Adipocyte (in vitro differentiated cells): Measurements from ENCODE around the gene PHF21A.
A peak's percentile ranks its signal among the peaks of the same experiment; 100 is the strongest.

Experiments used
- DNase-seq: peaks from one replicate; pipeline ENCODE4 v3.0.0-alpha.2; 2015; ENCODE audit warnings: low read depth
- H3K27me3 ChIP-seq: replicated peaks from 2 replicates; pipeline ENCODE4 v1.7.0; 2013; ENCODE audit warnings: mild to moderate bottlenecking, low read length, moderate library complexity; ENCODE audit not compliant: control insufficient read depth, insufficient read depth
- H3K36me3 ChIP-seq: 2 replicates; pipeline ENCODE4 v1.7.0; 2013; ENCODE audit warnings: low read length, mild to moderate bottlenecking, moderate library complexity; ENCODE audit not compliant: control insufficient read depth, insufficient read depth, severe bottlenecking
- H3K4me1 ChIP-seq: 2 replicates; pipeline ENCODE4 v1.7.0; 2013; ENCODE audit warnings: mild to moderate bottlenecking, low read length, moderate library complexity; ENCODE audit not compliant: control insufficient read depth, insufficient read depth
- H3K4me3 ChIP-seq: 2 replicates; pipeline ENCODE4 v1.7.0; 2013; ENCODE audit warnings: mild to moderate bottlenecking, low read length, moderate library complexity
- H3K9ac ChIP-seq: 2 replicates; pipeline ENCODE4 v1.7.0; 2013; ENCODE audit warnings: mild to moderate bottlenecking, low read length, moderate library complexity
- H3K9me3 ChIP-seq: 2 replicates; pipeline ENCODE4 v1.7.0; 2013; ENCODE audit warnings: mild to moderate bottlenecking, low read length, moderate library complexity; ENCODE audit not compliant: control insufficient read depth

Gene PHF21A

DNA sequence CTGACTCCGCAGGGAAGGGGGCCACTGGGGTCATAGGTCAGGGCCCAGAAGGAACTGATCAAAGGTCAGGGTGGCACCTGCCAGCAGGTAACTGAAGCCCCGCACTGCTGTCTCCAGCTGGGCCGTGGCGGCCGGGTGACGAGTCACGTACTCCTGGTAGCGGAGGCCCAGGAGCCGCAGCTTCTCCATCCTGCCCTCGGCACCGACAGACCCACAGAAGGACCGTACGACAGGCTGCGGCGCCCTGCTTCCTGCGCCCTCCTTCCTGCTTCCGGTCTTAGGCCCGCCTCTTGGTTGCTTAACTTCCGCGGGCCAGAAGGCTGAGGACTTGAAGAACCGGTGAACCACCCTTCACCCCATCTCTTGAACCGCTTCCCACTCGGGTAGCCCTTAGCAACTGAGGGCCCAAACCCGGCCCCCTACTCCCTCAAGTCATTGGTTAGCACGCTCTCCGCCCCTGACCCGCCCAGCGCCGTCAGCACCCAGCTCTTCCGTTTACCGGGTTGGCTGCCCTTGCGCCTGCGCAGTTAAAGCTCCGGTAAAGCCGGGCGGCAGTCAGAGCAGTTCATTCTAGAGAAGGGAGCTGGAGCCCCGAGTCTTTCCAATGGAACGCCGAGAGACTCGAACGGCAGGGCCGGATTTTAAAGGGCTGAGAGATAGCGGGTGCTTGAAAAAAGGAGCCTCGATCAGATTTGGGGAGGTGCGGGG, 203.5 kb downstream of the PHF21A start, which contains the start of gene PEX16:
TSS of gene PEX16 (minus strand) at position 255 of the 708 bp plus-strand sequence. CDS start at position 189, 66 bp downstream.
- H3K4me3 ChIP-seq: peak within 1 kb of the TSS; percentile 100
- H3K9ac ChIP-seq: peak within 1 kb of the TSS; percentile 100
- no peaks in the 10 kb centered on the region for H3K9me3 ChIP-seq
- H3K4me1 ChIP-seq: peaks cover 12% of the 10 kb centered on the region
- peaks cover 31% of the 10 kb centered on the region for H3K36me3 ChIP-seq
- peak; percentile 100 for DNase-seq
- no peaks in the 10 kb centered on the region for H3K27me3 ChIP-seq

DNA sequence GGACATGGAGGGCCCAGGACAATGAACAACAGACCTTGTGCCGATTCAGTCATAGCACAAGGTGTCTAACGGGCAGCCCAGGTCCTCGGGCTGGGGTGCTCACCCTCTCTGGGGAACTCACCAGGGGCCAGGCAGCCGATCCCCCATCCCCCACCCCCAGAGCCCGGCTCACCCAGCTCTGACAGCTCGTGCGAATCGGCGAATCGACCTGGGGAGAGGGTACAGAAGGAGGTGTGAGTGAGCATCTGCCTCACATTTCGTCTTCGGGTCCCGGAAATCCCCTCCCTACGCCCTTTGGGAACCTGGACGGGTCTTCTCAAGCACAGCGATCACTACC, 204.0 kb downstream of the PHF21A start:
- Histone ChIP-seq H3K36me3 (peaks cover 31% of the 10 kb centered on the region), H3K4me3 (peak overlapping the region; percentile 100), H3K9ac (peak overlapping the region; percentile 100), H3K4me1 (peaks cover 12% of the 10 kb centered on the region), H3K27me3 (no peaks in the 10 kb centered on the region), H3K9me3 (no peaks in the 10 kb centered on the region)
- peak; percentile 21 for DNase-seq

DNA sequence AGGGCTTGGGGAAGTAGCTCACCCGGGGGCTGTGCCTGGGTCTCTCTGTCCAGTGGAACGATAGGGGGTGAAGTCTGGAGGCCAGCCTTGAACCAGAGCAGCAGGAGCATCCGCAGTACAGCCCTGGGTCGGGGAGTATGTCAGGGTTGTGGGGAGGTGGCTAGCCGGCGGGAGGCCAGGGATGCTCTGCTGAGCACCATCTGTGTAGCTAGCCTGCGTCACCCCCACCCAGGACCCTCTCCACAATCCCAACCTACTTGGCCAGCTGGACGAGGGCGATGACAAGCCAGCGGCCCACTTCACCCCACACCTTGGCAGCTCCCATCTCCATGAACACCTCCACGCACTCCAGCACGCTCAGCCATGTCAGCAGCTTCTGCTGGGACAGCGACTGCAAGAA, 205.8 kb downstream of the PHF21A start:
- peaks cover 12% of the 10 kb centered on the region for H3K4me1 ChIP-seq
- no peak for DNase-seq
- no peaks in the 10 kb centered on the region for H3K27me3 ChIP-seq
- peaks cover 47% of the 10 kb centered on the region for H3K36me3 ChIP-seq
- H3K9me3 ChIP-seq: no peaks in the 10 kb centered on the region
- H3K4me3 ChIP-seq: no peak overlapping the region
- no peak overlapping the region for H3K9ac ChIP-seq

DNA sequence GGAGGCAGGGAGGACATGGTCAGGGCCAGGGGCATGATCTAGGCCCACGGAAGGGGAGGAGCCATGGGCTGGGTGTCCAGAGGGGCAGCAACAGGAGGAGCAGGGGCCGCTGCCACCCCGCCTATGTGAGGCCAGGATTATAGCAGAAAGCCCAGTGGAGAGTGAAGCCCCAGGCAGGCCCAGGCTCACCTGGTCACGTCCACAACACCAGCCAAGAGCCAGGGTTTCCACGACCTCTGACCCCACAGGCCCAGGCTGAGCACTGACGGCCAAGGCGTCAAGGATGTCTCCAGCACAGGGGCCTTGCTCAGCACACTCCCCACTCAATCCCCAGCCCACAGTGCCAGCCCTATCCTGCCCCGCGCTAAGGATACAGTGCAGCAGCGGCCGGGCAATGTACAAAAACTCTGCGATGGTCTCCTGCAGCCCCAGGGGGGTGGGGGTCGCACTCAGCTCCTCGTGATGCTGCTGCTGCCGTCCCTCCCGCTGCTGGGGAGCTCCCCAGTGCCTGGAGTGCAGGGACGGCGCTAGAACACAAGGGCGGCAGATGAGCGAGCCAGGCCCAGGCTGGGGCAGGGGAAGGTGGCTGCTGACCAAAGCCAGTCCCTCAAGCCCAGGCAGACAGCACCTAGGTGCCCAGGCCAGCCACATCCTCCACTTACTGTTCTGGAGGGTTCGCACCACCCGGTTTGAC, 207.2 kb downstream of the PHF21A start:
- H3K4me3 ChIP-seq: no peak overlapping the region
- no peaks in the 10 kb centered on the region for H3K9me3 ChIP-seq
- DNase-seq: no peak
- no peaks in the 10 kb centered on the region for H3K27me3 ChIP-seq
- peaks cover 12% of the 10 kb centered on the region for H3K4me1 ChIP-seq
- peaks cover 57% of the 10 kb centered on the region for H3K36me3 ChIP-seq
- H3K9ac ChIP-seq: no peak overlapping the region

DNA sequence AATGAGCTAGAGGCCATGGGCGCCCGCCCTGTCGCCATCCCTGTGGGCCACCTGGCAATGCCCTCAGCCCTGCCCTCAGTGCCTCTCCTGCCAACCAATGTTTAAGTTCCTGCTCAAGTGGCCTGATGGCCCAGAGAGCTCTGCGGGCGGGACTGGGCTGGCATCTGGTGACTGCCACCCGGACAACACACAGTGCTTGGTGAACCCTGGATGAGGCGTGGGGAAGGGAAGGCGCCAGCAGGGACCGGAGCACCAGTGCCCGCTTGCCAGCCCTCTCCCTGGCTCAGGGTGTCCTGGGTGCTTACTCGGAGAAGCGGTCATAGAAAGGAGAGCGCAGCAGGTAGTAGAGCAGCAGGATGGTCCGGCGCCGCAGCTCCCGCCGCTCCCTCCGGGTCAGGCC, 207.7 kb downstream of the PHF21A start:
- H3K9me3 ChIP-seq: no peaks in the 10 kb centered on the region
- H3K4me1 ChIP-seq: peaks cover 13% of the 10 kb centered on the region
- H3K27me3 ChIP-seq: no peaks in the 10 kb centered on the region
- no peak overlapping the region for H3K9ac ChIP-seq
- DNase-seq: no peak
- no peak overlapping the region for H3K4me3 ChIP-seq
- peaks cover 57% of the 10 kb centered on the region for H3K36me3 ChIP-seq

DNA sequence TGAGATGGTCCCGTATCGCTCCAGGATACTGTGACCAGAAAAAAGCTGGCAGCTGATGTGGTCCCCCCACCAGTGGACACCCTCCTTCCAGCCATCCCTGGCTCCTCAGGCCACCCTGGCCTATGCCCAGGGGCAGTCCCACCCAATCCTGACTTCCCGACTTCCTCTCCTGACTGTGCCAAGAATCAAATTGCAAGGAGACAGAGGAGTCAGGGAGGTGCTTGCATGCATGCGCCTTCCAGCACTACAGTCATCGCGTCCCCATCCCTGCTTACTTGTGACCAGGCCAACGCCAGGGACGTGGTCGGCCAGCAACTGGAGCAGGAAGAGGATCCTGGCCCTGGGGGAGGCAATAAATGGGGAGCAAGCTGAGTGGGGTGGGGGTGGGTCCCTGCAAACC, 210.6 kb downstream of the PHF21A start:
- Histone ChIP-seq H3K36me3 (peaks cover 52% of the 10 kb centered on the region), H3K4me1 (peaks cover 10% of the 10 kb centered on the region), H3K9ac (no peak overlapping the region), H3K9me3 (no peaks in the 10 kb centered on the region), H3K27me3 (no peaks in the 10 kb centered on the region), H3K4me3 (no peak overlapping the region)
- no peak for DNase-seq

DNA sequence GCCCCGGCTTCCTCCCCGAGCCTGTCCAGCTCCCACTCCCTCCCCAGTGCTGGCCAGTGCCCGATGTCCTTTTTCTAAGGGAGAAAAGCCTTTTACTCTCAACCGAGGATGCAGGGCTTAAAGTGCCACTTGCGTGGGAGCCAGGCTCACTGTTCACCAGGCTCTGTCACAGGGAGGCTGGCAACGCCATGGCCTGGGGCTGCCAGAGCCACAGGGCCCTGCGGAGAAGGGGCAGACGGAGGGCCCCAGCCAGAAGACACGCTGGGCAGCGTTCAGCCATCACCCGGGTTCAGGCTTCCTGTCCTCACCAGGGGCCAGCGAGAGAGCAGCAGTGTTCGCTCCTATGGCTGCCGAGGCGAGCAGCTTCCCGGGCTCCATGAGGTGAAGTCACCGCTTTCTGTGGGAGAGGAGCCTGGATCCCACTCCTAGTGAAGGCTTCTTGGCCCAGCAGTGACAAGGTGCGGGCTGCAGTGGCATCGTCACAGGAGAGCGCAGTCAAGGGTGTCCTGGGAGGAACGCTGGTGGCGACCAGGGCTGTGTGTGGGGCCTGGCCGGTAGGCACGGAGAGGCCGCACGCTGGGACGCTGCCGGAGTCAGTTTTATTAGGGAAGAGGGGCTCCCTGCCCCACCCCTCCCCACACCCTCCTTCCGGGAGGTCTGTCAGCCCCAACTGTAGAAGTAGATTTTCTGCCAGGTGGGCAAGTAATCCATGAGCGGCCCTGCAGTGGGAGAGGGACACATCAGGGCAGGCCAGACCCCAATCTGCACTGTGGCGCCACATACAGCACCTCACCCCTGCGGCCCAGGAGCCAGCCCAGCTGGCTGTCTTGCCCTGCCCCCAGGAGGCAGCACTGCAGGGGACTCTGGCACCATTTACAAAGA, 211.4 kb downstream of the PHF21A start:
- peaks cover 45% of the 10 kb centered on the region for H3K36me3 ChIP-seq
- no peaks in the 10 kb centered on the region for H3K27me3 ChIP-seq
- H3K9me3 ChIP-seq: no peaks in the 10 kb centered on the region
- no peak overlapping the region for H3K4me3 ChIP-seq
- DNase-seq: no peak
- H3K9ac ChIP-seq: no peak overlapping the region
- peaks cover 10% of the 10 kb centered on the region for H3K4me1 ChIP-seq

DNA sequence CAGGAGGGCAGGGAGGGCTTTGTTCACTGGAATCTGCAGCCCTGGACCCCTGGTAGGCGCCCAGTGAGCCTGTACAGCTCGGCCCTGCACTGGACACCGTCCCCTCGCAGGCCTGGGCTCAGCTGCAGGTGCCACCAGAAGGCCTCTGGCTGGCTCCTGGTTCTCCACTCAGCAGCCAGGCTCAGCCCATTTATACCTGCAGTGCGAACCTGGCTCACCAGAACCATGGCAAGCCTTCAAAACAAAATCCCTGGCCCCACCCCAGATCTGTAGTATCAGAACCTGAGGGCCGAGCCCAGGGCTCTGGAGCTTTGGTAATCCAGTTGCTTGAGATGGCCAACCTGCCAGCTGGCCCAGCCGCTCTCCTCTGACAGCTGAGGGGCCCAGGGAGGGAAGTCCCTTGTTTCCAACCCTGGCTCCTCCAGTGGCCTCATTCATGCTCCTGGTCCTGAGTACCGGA, 213.3 kb downstream of the PHF21A start:
- Histone ChIP-seq H3K9ac (no peak overlapping the region), H3K36me3 (peaks cover 26% of the 10 kb centered on the region), H3K4me1 (peaks cover 10% of the 10 kb centered on the region), H3K4me3 (no peak overlapping the region), H3K9me3 (no peaks in the 10 kb centered on the region), H3K27me3 (no peaks in the 10 kb centered on the region)
- no peak for DNase-seq

DNA sequence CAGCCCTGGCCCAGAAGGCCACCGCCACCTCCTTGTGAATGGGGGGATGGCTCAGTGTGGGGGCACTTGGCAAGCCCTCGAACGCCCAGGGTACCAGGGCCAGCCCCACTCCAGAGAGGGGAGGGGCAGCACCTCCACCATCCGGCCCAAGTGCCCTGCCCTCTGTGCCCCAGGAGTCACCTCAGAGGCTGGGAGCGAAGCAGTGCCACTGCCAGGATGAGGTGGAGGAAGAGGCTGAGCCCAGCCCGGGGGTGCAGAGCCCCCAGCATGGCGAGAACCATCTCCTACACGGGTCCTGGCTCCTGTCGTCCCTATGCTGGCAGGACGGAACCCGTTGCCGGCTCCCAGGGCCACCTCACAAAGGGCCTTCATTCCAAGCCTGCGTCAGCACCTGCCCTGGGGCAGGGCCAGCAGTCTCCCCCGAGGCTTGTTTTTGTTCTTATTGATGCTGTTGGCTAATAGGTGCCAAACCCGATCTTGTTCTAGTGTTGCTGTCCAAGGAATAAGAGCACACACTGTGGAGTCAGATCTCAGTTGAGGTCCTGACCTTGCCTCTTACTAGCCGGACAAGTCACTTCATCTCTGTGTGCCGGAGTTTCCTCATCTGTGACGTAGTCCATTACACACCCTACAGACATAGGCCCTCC, 214.2 kb downstream of the PHF21A start, which contains the start of gene FREY1:
TSS of gene FREY1 (minus strand) at position 307 of the 647 bp plus-strand sequence. CDS start at position 281, 26 bp downstream.
- Histone ChIP-seq H3K27me3 (no peaks in the 10 kb centered on the region), H3K4me3 (no peak within 1 kb of the TSS), H3K4me1 (peaks cover 10% of the 10 kb centered on the region), H3K9ac (no peak within 1 kb of the TSS), H3K36me3 (peaks cover 26% of the 10 kb centered on the region), H3K9me3 (no peaks in the 10 kb centered on the region)
- no peak for DNase-seq

DNA sequence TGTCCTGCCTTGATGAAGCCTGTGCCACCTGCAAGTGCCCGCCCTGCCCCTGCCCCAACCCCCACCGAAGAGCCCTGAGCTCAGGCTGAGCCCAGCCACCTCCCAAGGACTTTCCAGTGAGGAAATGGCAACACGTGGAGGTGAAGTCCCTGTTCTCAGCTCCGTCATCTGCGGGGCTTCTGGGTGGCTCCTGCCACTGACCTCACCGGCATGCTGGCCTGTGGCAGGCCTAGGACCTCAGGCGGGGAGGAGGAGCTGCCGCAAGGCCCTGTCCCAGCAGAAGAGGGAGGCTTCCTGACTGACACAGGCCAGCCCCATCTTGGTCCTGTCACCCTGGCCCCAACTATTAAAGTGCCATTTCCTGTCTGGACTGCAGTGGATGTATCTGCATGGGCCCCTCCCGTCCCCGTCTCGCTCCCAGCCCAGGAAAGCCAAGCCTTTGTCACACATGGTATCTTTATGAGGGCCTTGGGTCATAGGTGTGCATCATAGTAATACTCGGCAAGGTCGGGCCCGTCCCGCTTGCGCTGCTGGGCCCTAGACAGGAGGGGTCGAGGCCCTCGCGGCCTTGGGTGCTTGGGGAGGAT, 215.1 kb downstream of the PHF21A start:
- Histone ChIP-seq H3K4me3 (no peak overlapping the region), H3K4me1 (peaks cover 10% of the 10 kb centered on the region)
- no peak for DNase-seq

More for the DNA sequence above, 215.1 kb downstream of the PHF21A start:
- H3K9ac ChIP-seq: no peak overlapping the region
- no peaks in the 10 kb centered on the region for H3K9me3 ChIP-seq
- peaks cover 17% of the 10 kb centered on the region for H3K36me3 ChIP-seq
- H3K27me3 ChIP-seq: no peaks in the 10 kb centered on the region
